ENCODE data around the gene FAM50A. TPM values are rescaled to one million over a fixed set of nuclear protein-coding genes. Genes with fewer than 3 reads are reported as not detected.

The FAM50A gene
- total and polyA plus RNA-seq, 2 of the 4 experiments (the other 2 are of a cell fraction): 46.4 to 119 TPM

- no peaks in the 10 kb centered on the region for H3K27me3 ChIP-seq (ENCODE audit: control insufficient read depth, insufficient read depth, low read length)
- no peak overlapping the region for H3K18ac ChIP-seq (ENCODE audit: low read depth, low read length)
- no peak overlapping the region for H3K56ac ChIP-seq (ENCODE audit: extremely low read depth, insufficient read depth, low read length)
- H3K4ac ChIP-seq (ENCODE audit: low read depth, low read length): no peak overlapping the region
- DNase-seq (no peak), ATAC-seq (ENCODE audit: low read depth) (no peak)
- H3K9me1 ChIP-seq (ENCODE audit: insufficient read depth, low read length): no peaks in the 10 kb centered on the region
- no peak overlapping the region for H4K5ac ChIP-seq (ENCODE audit: low read depth, low read length)
- no peak overlapping the region for H3K27ac ChIP-seq (ENCODE audit: insufficient read depth, low read length)
- peaks cover 4% of the 10 kb centered on the region; the same call in 1 of the 2 replicates for H3K4me1 ChIP-seq (ENCODE audit: control insufficient read depth, insufficient read depth, low read length)
- WGBS, 2 experiments (ENCODE audit: extremely low coverage in 2 of 2, insufficient read length in 1 of 2): 88% methylated on average over 12 of the region's 36 CpGs; no CpG with 5 or more reads in 1 of the 2 experiments
- TF ChIP-seq MXI1 (IDR thresholded peaks at IDR 0.05; ENCODE audit: borderline replicate concordance, low read depth, low read length) (no peak), NFE2L2 (IDR thresholded peaks at IDR 0.05; ENCODE audit: low read depth, low read length) (no peak), MAFK (IDR thresholded peaks at IDR 0.05; ENCODE audit: low read depth, low read length) (no peak), MAZ (IDR thresholded peaks at IDR 0.05; ENCODE audit: borderline replicate concordance, low read depth, low read length) (no peak), USF2 (IDR thresholded peaks at IDR 0.05; ENCODE audit: low read depth, low read length) (no peak), ELK1 (IDR thresholded peaks at IDR 0.05; ENCODE audit: borderline replicate concordance, low read depth, low read length) (no peak), RFX5 (IDR thresholded peaks at IDR 0.05; ENCODE audit: low read depth, low read length) (no peak), CEBPB (IDR thresholded peaks at IDR 0.05; ENCODE audit: low read depth, low read length) (no peak), SMC3 (IDR thresholded peaks at IDR 0.05; ENCODE audit: low read depth, low read length) (no peak), CHD1 (IDR thresholded peaks at IDR 0.05; ENCODE audit: low read depth, low read length) (no peak), FOS (IDR thresholded peaks at IDR 0.05; ENCODE audit: low read depth, low read length) (no peak), BHLHE40 (IDR thresholded peaks at IDR 0.05; ENCODE audit: low read depth, low read length) (no peak), RAD21 (IDR thresholded peaks at IDR 0.05; ENCODE audit: low read length) (no peak), POLR2A (IDR thresholded peaks at IDR 0.05; ENCODE audit: low read depth, low read length) (no peak)
- H3K9ac ChIP-seq (ENCODE audit: low read depth, low read length): no peak overlapping the region
- peaks cover 0 to 16% of the 10 kb centered on the region in 2 experiments; a peak in 3 of 4 replicates for H3K79me1 ChIP-seq (ENCODE audit: low read depth in 1 of 2, low read length in 2 of 2)
- H2AK9ac ChIP-seq (replicated peaks; ENCODE audit: low read depth, low read length, poor library complexity): no peak overlapping the region
- H2BK15ac ChIP-seq (ENCODE audit: low read depth, low read length): no peak overlapping the region
- no peak overlapping the region for H3K14ac ChIP-seq (replicated peaks; ENCODE audit: low read depth, low read length)
- no peak overlapping the region for H2BK5ac ChIP-seq (ENCODE audit: low read depth, low read length, poor library complexity, severe bottlenecking)
- no peak overlapping the region for H3K4me2 ChIP-seq (ENCODE audit: low read depth, low read length)
- no peak overlapping the region for H2AFZ ChIP-seq (replicated peaks; ENCODE audit: low read length, poor library complexity)
- no peak overlapping the region for H4K8ac ChIP-seq (ENCODE audit: low read depth in 2 of 2, low read length in 2 of 2)
- no peaks in the 10 kb centered on the region; the same call in 1 of the 2 replicates for H3K9me3 ChIP-seq (ENCODE audit: control insufficient read depth, insufficient read depth, low read length)
- no peak overlapping the region for H3K23ac ChIP-seq (ENCODE audit: low read depth, low read length)
- H3K36me3 ChIP-seq (ENCODE audit: control insufficient read depth, insufficient read depth, low read length): peaks cover 72% of the 10 kb centered on the region
- no peak overlapping the region for H2BK120ac ChIP-seq (ENCODE audit: low read depth, low read length)
- ChIA-PET CTCF (no interaction called here), POLR2A (ENCODE audit: unreplicated experiment) (interaction anchor here (0.6 kb wide), 1 partner anchor 24 kb away, joined by 5 read pairs; no protein-coding TSS in a partner anchor)
- intact Hi-C loops (cut with micrococcal nuclease) (no loop called here), in situ Hi-C loops (cut with MboI; ENCODE audit: low sequenced_read_pairs) (no loop called here), dilution Hi-C loops (cut with HindIII; ENCODE audit: low sequenced_read_pairs, unreplicated experiment) (no loop called here)
- H3K4me3 ChIP-seq (ENCODE audit: insufficient read depth, low read depth, low read length): no peak overlapping the region
- H4K91ac ChIP-seq (ENCODE audit: insufficient read depth, low read depth, low read length): no peak overlapping the region
- H4K20me1 ChIP-seq (ENCODE audit: insufficient read depth, low read length): peaks cover 39% of the 10 kb centered on the region
- no peak overlapping the region for H2BK20ac ChIP-seq (ENCODE audit: low read depth, low read length)
- no TSS peak for BruUV-seq (replicated peaks)
- H2AK5ac ChIP-seq (ENCODE audit: low read depth, low read length): no peak overlapping the region
Measured at GRCh38 chrX:154463611-154464220, 19.8 kb downstream of the FAM50A start.
